Fibroblast of pulmonary artery (primary cell): ENCODE data around the gene TASP1.
"Not testable (repeated sequence)": the region's sequence is repeated elsewhere in the genome, so short reads cannot be mapped to it uniquely, and the experiment has no call there.

Experiments used
- DNase-seq: peaks from one replicate; pipeline ENCODE4 v3.0.0-alpha.2; 2010; ENCODE audit warnings: low read depth
- H3K4me3 ChIP-seq: replicated peaks from 2 replicates; pipeline ENCODE4 v1.5.1; 2011; ENCODE audit warnings: low read depth, mild to moderate bottlenecking, control low read depth, low read length, moderate library complexity
- CTCF ChIP-seq: IDR thresholded peaks from 2 replicates; pipeline ENCODE4 v1.5.1; 2011; ENCODE audit warnings: mild to moderate bottlenecking, control low read depth, low read length, inconsistent platforms; ENCODE audit errors: missing control alignments

The TASP1 gene

DNA sequence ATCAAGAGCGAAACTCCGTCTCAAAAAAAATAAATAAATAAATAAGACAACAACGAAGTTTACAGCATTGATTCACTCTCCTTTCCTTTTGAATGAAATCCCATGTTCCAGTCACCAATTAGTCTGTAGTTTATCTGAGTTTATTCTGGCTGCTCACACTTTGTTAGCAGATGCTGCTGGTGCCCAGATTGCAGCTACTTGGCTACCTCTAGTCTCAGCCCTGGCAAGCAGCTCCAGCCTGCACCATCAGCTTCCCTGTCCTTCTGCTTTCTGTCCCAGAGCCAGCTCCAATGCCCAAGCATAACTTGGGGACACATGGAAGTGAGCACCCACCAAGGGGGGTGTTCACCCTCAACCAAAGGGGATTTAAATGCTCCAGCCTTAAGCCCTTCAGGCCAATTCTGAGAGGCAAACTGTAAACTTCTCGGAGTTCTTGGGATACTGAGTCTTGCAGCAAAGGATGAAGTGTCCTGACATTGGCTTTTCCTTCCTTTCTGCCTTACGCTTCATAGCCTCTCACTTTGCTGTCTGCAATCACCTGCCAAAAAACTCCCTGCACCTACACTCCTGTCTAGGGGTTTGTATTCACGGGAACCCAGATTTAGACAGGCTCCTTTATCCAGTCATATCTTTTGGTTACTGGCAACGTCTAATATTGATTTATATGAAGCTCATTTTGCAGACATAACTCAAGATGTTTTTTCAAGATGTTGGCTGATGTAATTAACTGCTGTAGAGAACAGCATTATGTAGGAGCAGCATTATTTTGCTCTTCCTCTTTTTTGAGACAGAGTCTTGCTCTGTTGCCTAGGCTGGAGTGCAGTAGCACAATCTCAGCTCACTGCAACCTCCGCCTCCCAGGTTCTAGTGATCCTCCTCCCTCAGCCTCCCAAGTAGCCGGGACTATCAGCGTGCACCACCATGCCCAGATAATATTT lies 9.8 kb upstream of the TASP1 start:
- no peak for DNase-seq
- no peak for TF ChIP-seq CTCF

DNA sequence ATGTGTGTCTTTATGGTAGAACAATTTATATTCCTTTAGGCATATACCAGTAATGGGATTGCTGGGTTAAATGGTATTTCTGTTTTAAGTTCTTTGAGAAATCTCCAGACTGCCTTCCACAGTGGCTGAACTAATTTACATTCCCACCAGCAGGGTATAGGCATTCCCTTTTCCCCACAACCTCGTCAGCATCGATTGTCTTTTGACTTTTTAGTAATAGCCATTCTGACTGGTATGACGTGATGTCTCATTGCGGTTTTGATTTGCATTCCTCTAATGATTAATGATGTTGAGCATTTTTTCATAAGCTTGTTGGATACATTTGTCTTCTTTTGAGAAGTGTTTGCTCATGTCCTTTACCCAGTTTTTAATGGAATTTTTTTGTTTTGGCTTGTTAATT lies 5.3 kb upstream of the TASP1 start:
- TF ChIP-seq CTCF = no peak
- peak; percentile 41 for DNase-seq
- H3K4me3 ChIP-seq = no peak overlapping the region

More for the DNA sequence above, 9.8 kb upstream of the TASP1 start:
- no peak overlapping the region for H3K4me3 ChIP-seq

GRCh38 chr20:13639150-13639497 lies 392 bp upstream of the TASP1 start:
- H3K4me3 ChIP-seq = peak overlapping the region; percentile 80
- no peak for DNase-seq
- no peak for TF ChIP-seq CTCF

- peak overlapping the region; percentile 80 for H3K4me3 ChIP-seq
- DNase-seq = no peak
- no peak for TF ChIP-seq CTCF
These were observed 603 bp downstream of the TASP1 start for GRCh38 chr20:13638162-13638495.

DNA sequence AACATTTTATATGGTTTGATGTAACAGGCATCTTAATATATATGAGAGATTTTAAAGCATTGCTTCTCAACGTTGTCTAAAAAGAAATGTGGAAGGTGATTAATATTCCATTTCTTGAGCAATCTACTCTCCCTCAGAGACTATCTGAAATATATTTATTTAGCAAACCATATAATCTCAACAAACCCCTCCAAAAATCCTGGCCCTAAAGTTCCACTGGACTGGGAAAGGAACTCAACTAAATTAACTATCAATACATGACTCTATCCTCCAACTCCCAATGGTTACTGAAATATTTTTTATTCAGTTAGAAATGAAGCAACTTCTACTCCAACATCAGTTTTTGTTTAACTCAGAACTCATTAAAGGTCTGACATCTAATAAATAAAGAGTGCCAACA lies 6.3 kb downstream of the TASP1 start:
- no peak for TF ChIP-seq CTCF
- H3K4me3 ChIP-seq = no peak overlapping the region
- no peak for DNase-seq

DNA sequence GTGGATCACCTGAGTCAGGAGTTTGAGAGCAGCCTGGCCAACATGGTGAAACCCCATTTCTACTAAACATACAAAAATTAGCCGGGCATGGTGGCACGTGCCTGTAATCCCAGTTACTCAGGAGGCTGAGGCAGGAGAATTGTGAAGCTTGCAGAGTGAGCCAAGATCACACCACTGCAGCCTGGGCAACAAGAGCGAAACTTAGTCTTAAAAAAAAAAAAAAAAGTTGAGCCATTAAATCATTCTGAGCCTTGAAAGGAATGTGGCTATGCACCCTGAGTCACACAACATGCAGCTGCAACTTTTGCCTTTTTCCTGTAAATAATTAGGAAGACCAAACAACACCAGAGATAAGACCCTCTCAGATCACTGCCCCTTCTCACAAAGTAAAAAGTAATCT lies 11.2 kb downstream of the TASP1 start:
- H3K4me3 ChIP-seq = not testable (repeated sequence)
- peak; percentile 55 for DNase-seq

- no peak for TF ChIP-seq CTCF
- no peak overlapping the region for H3K4me3 ChIP-seq
- no peak for DNase-seq
These were observed 12.0 kb downstream of the TASP1 start for GRCh38 chr20:13626724-13627123.
